KMS-11 (cell line): ENCODE measurements around the gene OSBPL8.
"Not testable (repeated sequence)": the region's sequence is repeated elsewhere in the genome, so short reads cannot be mapped to it uniquely, and the experiment has no call there.

Experiments used
- H2AFZ ChIP-seq: fragments of 200-600 bp; sonication (generic); 2 replicates; pipeline ENCODE4 v1.6.1; 2016; ENCODE audit warnings: antibody characterized with exemption, mixed run types, low read depth
- H3K27ac ChIP-seq: fragments of 200-600 bp; sonication (generic); 2 replicates; pipeline ENCODE4 v1.6.1; 2016; ENCODE audit warnings: mild to moderate bottlenecking, mixed run types
- H3K27me3 ChIP-seq: fragments of 200-600 bp; sonication (generic); 2 replicates; pipeline ENCODE4 v1.6.1; 2017; ENCODE audit warnings: mild to moderate bottlenecking, low read depth, mixed run types, moderate library complexity; ENCODE audit not compliant: insufficient read depth
- H3K36me3 ChIP-seq: fragments of 200-600 bp; sonication (generic); 2 replicates; pipeline ENCODE4 v1.6.1; 2017; ENCODE audit warnings: mild to moderate bottlenecking, mixed run types; ENCODE audit not compliant: insufficient read depth
- H3K4me1 ChIP-seq: fragments of 200-600 bp; sonication (generic); 2 replicates; pipeline ENCODE4 v1.6.1; 2016; ENCODE audit warnings: mild to moderate bottlenecking, low read depth, mixed run types; ENCODE audit not compliant: poor library complexity, severe bottlenecking
- H3K4me2 ChIP-seq: fragments of 200-600 bp; sonication (generic); 2 replicates; pipeline ENCODE4 v1.7.0; 2016; ENCODE audit warnings: mild to moderate bottlenecking, mixed run types
- H3K4me3 ChIP-seq: fragments of 200-600 bp; sonication (generic); IDR thresholded peaks from 2 replicates; pipeline ENCODE4 v1.6.1; 2017; ENCODE audit warnings: low read depth, low read length, mixed read lengths; ENCODE audit not compliant: insufficient read depth
- H3K79me2 ChIP-seq: fragments of 200-600 bp; sonication (generic); 2 replicates; pipeline ENCODE4 v1.6.1; 2016; ENCODE audit warnings: low read depth, mixed run types; ENCODE audit not compliant: insufficient read depth
- H3K9ac ChIP-seq: fragments of 200-600 bp; sonication (generic); 2 replicates; pipeline ENCODE4 v1.6.1; 2016; ENCODE audit warnings: mild to moderate bottlenecking, mixed run types
- H4K20me1 ChIP-seq: fragments of 200-600 bp; sonication (generic); 2 replicates; pipeline ENCODE4 v1.6.1; 2016; ENCODE audit warnings: mild to moderate bottlenecking, mixed run types; ENCODE audit not compliant: insufficient read depth
- CTCF ChIP-seq: fragments of 200-600 bp; sonication (generic); conservative IDR thresholded peaks from 2 replicates; pipeline ENCODE4 v1.6.1; 2017; ENCODE audit warnings: low read depth, mild to moderate bottlenecking, antibody characterized with exemption, low read length, moderate library complexity, mixed read lengths

OSBPL8 gene

GRCh38 chr12:76480796-76481195 is 78.8 kb downstream of the OSBPL8 start:
- H3K4me1 ChIP-seq: no peaks in the 10 kb centered on the region
- no peaks in the 10 kb centered on the region for H3K36me3 ChIP-seq
- H3K4me2 ChIP-seq: no peak overlapping the region
- no peaks in the 10 kb centered on the region for H3K79me2 ChIP-seq
- H3K4me3 ChIP-seq: no peak overlapping the region
- H3K27me3 ChIP-seq: no peaks in the 10 kb centered on the region
- H4K20me1 ChIP-seq: no peaks in the 10 kb centered on the region
- H3K27ac ChIP-seq: no peak overlapping the region
- no peak overlapping the region for H2AFZ ChIP-seq
- H3K9ac ChIP-seq: no peak overlapping the region
- TF ChIP-seq CTCF: no peak

- Histone ChIP-seq H3K4me2 (no peak overlapping the region), H3K36me3 (no peaks in the 10 kb centered on the region), H2AFZ (no peak overlapping the region), H3K4me1 (no peaks in the 10 kb centered on the region), H4K20me1 (no peaks in the 10 kb centered on the region), H3K9ac (no peak overlapping the region), H3K27ac (no peak overlapping the region), H3K27me3 (no peaks in the 10 kb centered on the region), H3K4me3 (no peak overlapping the region), H3K79me2 (no peaks in the 10 kb centered on the region)
- no peak for TF ChIP-seq CTCF
These were observed 81.5 kb downstream of the OSBPL8 start for GRCh38 chr12:76478045-76478444.

GRCh38 chr12:76472862-76473261 is 86.7 kb downstream of the OSBPL8 start:
- peaks cover 44% of the 10 kb centered on the region for H3K4me1 ChIP-seq
- H3K9ac ChIP-seq, H3K79me2 ChIP-seq, H3K27me3 ChIP-seq, H3K4me2 ChIP-seq, H3K36me3 ChIP-seq, H3K27ac ChIP-seq, H3K4me3 ChIP-seq, H4K20me1 ChIP-seq, H2AFZ ChIP-seq: not testable (repeated sequence)

GRCh38 chr12:76471579-76471978 is 88.0 kb downstream of the OSBPL8 start:
- Histone ChIP-seq H3K27ac (peak overlapping the region; percentile 65; the same call in 1 of the 2 replicates), H3K36me3 (no peaks in the 10 kb centered on the region), H2AFZ (no peak overlapping the region), H3K27me3 (no peaks in the 10 kb centered on the region), H3K4me3 (no peak overlapping the region), H3K4me2 (peak overlapping the region; percentile 52), H3K79me2 (peaks cover 5% of the 10 kb centered on the region; the same call in 1 of the 2 replicates), H4K20me1 (0 out of 2 replicates have a peak, but pooled peaks cover 4% of the 10 kb centered on the region), H3K4me1 (peaks cover 44% of the 10 kb centered on the region), H3K9ac (no peak overlapping the region)
- no peak for TF ChIP-seq CTCF

GRCh38 chr12:76470028-76470939 is 89.3 kb downstream of the OSBPL8 start:
- Histone ChIP-seq H3K36me3 (no peaks in the 10 kb centered on the region), H3K4me2 (peak overlapping the region; percentile 52), H2AFZ (no peak overlapping the region), H4K20me1 (0 out of 2 replicates have a peak, but pooled peaks cover 4% of the 10 kb centered on the region), H3K4me1 (peaks cover 44% of the 10 kb centered on the region), H3K9ac (peak overlapping the region; percentile 6; the same call in 1 of the 2 replicates), H3K79me2 (peaks cover 5% of the 10 kb centered on the region; the same call in 1 of the 2 replicates), H3K4me3 (no peak overlapping the region), H3K27ac (peak overlapping the region; percentile 65), H3K27me3 (no peaks in the 10 kb centered on the region)
- no peak for TF ChIP-seq CTCF
